NCI-H2227 (cell line): Measurements from ENCODE around the gene COL18A1.
"Not testable (repeated sequence)": the region's sequence is repeated elsewhere in the genome, so short reads cannot be mapped to it uniquely, and the experiment has no call there.

Experiments used
- DNase-seq: peaks from one replicate; lab custom pipeline; 2025; ENCODE audit not compliant: unreplicated experiment; lab: John Stamatoyannopoulos, UW

The COL18A1 gene

DNA sequence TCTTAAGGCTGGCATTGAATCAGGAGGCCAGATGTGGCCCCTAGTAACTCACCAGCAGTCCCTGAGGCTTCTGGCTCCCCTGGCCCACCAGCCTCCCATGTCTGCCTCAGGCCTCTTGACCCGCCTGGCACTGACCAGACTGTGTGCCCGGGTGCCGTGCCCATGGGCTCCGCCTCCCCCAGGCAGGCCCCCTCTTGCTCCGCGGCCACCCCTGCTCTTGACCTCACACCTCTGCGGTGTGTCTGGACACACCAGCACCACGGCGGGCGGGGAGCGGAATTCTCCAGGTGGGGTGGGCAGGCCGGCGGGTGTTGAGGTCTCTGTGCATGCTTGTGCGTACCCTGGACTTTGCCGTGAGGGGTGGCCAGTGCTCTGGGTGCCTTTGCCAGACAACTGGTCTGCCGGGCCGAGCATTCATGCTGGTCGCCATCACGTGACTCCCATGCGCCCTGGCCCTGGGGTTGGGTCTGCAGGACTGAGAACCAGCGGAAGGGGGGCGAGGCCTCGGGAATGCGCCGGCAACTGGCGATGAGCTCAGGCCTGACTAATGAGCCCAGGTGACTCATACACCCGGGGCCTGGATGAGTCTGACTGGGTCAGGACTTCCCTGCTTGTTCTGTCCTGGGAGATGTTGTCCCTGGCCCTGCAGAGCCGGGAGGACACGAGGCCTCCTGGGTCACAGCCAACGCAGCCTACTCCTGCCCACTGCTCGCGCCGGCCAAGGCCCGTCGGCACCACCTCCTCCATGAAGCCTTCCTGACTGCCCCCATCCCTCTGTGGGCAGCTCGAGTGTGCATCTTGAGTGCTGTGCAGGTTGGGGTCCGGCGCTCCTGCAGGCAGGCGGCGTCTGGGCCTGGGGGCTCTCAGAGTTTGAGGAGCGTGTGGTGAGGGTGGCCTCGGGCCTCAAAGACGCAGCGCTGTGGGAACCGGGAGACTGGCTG lies 22.6 kb downstream of the COL18A1 start:
- DNase-seq: no peak

DNA sequence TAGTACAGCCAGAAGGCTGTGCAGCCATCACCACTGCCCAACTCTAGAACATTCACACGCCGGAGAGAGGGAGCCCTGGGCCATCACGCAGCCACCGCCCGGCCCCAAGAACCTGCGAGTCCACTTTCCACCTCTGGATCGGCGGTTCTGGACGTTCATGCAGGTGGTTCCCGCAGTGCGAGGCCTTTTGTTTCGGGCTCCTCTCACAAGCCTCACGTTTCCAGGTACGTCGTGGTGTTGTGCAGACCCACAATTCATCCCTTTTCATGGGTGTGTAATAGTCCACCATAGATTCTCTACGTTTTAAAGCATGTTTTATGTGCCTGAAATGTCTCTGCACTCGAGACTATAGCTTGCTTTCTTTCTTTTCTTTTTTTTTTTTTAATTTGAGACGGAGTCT lies 23.6 kb downstream of the COL18A1 start:
- DNase-seq: no peak

DNA sequence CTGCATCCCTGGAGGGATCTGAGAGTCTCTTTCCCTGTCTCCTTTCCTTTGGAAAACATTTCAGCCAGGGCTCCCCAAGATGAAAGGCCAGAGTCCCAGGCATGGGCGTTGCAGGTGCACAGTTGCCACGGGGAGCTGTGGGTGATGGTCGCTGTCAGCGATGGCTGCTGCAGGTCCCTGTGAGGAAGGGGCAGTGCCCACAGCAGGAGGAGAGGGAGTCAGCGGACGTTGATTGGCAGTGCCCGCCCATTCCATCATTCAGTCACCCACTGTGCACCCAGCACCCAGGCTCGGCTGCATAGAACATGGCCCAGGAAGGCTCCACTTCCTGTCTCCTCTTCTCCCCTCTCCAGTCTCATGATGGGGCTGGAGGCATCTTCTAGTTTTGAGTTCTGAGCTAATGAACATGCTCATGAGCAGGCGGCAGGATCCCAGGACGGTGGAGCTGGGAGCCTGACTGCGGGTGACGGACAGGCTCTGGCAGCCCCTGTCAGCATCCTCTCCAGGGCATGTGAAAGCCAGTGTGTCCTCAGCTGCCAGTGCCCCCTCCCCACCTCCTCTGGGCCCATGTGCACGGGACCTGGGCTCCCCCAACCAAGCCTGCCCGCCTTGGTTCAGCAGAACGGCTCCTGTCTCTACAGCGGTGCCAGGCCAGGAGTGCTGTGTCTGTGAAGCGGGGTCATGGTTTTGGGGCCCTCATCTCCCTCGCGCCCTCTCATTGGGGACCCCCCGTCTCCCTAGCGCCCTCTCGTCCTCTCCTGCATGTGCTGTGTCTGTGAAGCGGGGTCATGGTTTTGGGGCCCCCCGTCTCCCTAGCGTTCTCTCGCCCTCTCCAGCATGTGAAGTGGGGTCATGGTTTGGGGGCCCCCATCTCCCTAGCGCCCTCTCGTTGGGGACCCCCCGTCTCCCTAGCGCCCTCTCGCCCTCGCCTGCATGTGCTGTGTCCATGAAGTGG lies 24.5 kb downstream of the COL18A1 start:
- no peak for DNase-seq

DNA sequence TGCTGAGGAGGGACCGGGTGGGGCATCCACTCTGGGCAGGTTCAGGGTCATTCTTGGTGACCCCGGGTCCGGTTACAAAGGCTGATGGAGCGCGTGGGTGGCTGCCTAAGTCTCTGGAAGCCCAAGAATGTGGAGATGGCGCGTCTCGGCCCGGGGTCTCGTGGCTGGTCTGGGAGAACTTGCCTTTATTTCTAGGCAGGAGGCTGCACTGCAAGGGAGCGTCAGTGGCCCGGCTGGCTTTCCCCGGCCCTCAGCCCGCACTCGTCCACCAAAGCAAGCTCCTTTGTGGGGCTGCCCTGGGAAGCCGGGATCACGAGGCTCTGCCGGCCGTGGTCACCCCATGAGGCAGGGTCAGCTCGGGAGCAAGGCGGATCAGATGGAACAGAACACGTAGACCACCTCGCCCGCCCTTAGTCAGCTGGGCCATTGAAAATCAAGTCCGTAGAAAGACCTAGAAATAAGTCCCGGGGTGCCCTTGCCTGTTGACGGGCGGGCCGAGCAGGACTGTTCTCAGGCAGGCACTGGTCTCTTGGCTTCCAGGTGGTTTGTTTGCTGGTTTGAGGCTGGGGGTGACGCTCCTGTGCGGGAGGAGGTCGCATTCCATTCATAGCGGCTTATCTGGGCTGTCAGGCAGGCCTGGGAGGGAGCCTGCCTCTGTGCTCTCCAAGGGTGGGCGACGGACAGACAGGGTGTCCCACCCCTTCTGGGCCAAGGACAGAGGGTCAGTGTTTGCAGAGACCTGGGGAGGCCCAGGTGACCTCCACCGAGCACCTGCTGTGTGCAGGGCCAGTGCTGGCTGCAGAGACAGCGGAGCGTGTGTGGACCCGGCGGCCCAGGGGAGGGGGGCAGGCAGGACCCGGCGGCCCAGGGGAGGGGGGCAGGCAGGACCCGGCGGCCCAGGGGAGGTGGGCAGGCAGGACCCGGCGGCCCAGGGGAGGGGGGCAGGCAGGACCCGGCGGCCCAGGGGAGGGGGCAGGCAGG lies 25.8 kb downstream of the COL18A1 start:
- DNase-seq: no peak

DNA sequence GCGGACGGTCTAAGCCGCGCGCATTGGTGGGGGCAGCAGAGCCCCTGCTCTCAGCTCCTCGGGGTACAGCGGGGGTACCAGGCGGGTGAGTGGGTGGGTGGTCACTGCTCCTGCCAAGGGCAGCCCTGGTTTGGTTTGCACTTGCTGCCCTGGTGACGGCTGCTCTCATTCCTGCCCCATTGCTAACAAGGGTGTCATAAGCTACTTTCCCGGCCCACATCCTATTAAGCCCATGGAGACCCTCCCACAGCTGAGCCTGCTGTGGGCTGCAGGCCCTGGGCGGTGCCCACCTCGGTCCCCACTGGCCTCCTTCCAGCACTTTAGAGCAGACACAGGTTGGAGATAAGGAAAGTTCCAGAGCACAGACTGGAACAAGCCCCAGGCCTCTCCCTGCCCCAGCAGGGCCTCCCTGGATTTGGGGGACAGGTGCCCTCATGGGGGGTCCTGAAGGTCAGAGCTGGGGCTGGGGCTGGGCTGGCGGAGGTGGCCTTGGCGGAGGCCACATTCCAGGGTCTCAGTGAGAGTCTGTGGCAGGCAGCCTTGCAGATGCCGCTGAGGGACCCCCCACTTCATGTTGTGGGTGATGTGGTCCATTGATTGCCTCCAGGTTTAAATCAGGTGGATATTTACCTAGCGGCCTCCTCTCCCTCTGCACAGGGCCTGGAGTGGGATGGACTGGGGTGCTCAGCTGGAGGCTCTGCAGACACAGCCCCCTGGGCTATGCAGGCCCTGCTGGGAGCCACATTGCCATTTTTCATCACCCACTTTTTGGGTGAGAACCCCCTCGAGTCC lies 27.0 kb downstream of the COL18A1 start:
- DNase-seq: no peak

DNA sequence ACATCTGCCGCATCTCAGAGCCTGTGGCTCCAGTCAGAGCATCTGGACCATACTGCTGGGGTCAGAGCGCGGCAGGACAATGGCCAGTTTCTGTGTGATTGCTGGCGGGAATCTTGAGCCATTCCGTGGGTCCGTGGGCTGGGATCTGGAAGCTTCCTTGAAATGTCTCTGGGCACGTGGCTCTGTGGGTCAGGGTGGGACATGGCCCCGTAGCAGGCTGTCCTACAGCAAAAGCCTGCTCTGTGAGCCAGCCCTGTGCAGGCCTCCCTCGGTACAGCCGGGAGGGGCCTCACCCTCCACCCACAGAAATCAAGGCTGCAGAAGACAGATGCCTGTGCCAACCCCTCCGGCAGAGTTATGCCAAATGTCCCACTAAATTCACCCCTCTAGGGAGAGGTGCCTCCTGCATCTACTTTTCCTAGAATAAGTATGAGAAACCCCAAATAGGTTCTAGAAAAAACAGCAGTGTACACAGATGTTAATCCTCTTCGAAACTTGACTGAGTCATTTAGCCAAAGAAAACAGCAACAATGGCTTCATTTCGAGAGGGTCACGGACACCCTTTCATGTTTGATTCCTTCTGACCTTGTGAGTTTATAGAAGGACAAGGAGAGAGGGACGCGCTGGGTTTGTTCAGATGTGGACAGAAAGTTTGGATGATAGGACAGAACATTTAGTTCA lies 27.8 kb downstream of the COL18A1 start:
- no peak for DNase-seq

DNA sequence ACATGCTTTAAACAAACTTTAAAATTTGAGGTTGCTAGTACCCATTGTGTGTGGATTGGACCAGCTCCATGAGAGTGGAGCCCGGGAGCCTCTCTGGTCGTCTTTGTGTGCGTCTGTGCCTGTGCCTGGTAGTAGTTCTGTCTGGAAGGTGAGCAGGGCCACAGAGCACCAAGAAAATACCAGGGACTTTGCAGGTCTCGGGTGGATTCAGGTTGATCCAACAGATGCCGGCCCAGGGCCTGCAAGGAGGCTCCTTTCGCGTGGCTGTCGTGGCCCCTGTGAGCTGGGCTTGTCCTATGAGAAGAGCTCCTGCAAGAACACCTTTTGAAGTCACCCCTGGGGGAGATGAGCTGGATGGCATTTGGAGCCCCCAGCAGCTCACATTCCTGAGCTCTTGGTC lies 28.3 kb downstream of the COL18A1 start:
- no peak for DNase-seq

DNA sequence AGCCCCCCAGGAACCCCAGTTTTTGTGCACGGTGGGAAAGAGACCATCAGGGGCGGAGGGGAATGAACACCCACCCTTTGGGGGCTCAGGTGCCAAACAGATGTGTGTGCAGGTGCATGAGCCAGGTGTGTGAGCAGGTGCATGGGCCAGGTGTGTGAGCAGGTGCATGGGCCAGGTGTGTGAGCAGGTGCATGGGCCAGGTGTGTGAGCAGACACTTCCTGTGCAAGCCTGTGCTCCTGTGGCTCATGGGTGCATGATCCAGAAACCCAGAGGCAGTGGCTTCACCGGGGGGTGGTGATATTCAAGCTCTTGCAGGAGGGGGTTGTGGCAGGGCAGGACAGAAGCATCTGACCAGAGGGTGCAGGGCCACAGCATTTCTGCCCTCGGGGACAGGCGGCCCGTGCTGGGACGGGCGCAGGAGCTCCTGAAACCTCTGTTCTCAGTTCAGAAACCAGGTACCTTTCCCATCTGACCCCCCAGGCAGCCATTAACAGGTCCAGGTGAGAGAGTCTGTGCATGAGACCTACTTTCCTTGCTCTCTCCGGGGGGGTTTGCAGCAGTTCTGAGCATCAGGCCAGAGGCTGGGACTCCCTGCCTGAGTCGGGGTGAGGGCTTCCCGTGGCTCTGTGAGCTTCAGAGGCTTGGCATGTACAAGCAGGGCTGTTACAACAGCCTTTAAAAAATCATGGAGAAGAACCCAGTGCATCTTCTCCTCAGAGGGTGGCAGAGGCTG lies 29.1 kb downstream of the COL18A1 start:
- DNase-seq: no peak

DNA sequence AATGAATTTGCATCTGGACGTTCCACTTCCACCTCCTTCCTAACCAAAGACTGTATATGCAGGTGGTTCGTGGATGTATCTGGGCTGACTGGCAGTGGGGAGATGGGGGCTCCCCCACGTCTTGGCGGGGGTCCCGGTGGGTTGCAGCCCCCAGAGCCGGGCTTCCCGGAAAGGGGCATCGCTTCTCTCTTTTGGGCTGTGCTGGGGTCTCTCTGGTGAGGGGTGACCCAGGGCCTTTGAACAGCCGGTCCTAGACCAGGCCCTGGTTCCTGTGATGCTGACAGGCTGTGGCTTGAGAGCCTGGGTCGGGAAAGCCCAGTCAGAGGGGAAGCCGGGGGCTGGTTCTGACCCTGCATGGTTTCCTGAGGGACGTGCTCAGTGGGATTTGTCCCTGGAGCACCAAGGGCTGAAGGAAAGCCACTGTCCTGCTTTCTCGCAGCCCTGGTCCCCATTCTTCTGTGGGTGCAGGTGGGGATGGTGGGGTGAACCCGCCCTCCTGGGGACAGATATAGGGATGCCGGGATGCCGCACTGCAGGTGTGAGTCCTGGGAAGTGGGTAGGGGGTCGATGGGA lies 29.8 kb downstream of the COL18A1 start:
- no peak for DNase-seq

DNA sequence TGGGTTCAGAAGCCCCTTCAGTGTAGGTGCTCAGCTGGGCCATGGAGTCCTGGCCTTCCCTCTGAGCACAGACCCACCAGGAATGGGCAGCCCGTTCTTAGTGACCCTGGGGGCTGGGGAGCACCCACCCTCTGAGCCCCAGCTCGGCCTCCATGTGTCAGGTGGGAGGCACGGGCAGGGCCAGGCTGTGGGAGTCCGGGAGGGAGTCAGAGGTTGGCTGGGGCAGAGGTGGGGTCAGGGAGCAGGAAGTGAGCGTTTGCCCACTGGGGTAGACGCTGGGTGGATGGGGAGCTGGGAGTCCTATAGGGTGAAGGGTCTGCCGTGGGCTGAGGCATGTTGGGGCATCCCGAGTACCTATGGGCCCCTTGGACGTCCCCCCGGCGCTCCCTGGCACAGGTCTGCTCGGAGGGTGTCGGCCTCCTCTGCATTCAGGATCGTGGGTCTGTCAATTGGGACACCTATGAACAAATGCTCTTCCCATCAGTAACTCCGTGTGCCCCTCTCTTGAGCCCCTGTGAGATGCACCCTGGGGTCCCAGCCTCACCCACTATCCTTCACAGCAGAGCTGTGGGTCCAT lies 30.5 kb downstream of the COL18A1 start:
- DNase-seq: no peak

DNA sequence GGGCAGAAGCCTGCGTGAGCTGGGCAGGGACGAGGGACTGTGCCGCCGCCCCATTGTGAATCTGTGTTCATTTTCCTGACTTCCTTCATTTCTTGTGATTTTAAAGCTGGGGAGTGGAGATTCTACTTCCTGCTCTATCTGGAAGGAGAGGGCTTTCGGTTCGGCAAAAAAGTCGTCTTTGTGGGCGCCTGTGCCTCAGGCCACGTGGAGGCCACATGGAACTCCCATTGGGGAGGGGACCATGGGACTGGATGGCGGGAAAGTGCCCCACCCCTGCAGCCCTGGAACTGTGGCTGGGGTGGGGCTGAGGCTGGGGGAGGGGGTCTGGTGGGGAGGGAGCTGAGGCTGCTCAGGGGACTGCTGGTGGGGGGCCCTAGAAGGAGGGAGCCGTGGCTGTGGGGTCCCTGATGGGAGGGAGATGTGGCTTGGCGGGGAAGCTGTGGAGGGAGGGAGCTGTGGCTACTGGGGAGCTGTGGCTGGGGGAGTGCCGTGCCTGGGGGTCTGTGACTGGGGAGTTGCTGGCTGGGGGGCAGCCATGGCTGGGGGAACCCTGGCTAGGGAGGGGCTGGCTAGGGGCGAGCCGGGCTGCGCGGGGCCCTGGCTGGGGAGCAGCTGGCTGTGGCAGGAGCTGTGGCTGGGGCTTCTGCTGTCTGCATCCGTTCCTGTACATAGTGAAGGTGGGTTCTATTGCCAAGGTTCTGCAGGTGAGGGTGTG lies 31.5 kb downstream of the COL18A1 start:
- DNase-seq: no peak

DNA sequence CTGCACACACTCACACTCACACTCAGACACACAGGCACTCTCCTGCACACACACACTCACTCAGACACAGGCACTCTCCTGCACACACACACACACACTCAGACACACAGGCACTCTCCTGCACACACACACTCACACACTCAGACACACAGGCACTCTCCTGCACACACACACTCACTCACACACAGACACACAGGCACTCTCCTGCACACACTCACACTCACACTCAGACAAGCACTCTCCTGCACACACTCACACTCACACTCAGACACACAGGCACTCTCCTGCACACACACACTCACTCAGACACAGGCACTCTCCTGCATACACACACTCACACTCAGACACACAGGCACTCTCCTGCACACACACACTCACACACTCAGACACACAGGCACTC lies 32.9 kb downstream of the COL18A1 start:
- not testable (repeated sequence) for DNase-seq

DNA sequence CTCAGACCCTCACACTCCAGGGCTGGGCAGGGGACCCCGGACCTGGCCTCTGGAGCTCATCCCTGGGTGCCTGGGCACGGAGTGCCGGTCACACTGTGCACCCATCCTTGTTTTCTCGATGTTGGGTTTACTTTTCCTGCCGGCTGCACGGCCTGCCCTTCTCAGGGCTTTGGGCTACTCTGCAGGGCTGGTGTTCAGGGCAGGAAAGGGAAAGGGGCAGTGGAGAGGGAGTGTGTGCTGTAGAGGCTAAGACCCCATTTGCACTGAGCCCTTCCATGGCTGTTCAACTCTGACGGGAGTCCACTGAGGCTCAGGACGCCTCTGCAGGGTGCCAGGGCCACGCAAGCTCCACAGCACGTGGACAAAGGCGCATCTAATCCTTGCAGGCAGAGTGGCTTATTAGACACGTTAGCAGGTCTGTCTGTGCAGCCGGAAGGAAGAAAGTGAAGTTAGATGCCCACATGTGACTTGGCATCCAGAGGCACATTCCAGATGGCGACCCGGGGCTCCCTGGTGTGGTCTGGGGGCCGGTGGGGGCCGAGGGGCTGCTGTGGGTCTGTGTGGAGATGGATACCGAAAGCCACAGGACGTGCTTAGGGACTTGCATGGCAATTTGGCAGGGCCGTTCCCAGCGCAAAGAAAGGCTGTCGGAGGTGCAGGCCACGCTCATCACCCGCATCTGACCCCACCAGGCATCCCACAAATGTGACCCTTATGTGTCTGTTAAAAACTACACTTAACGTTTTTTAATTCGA lies 33.6 kb downstream of the COL18A1 start:
- DNase-seq: no peak

DNA sequence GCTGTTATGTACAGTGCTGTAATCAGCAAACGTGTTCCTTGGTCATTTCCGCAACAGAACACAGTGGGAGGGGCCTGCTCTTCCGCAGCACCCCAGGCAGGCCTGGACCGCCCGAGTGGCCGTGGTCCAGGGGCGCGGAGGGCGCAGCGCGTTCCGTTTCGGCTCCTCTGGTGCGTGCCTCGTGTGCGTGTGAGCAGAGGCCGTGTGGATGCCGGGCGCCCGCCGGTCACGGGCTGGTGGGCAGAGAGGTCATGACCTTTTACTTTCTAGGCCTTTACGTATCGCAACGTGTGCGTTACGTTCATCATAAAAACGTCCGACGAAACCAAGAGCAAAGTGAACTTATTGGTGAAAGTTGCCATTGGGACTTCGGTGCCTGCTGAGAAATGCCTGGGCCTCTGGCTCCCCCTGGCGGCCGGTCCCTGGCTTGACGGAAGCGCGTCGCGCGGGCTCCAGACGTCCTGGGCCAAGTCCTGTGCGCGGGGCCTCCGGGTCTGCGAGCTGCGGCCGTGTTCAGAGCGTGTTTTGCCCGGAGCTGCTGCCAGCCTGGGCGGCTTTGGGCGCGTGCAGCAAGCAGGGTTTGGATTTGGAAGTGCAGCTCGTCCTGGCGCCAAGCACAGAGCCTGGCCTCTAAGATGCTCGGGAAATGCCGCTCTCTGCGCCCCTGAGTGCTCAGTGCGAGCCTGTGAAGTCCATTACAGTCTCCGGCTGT lies 34.4 kb downstream of the COL18A1 start:
- peak; percentile 67 for DNase-seq

DNA sequence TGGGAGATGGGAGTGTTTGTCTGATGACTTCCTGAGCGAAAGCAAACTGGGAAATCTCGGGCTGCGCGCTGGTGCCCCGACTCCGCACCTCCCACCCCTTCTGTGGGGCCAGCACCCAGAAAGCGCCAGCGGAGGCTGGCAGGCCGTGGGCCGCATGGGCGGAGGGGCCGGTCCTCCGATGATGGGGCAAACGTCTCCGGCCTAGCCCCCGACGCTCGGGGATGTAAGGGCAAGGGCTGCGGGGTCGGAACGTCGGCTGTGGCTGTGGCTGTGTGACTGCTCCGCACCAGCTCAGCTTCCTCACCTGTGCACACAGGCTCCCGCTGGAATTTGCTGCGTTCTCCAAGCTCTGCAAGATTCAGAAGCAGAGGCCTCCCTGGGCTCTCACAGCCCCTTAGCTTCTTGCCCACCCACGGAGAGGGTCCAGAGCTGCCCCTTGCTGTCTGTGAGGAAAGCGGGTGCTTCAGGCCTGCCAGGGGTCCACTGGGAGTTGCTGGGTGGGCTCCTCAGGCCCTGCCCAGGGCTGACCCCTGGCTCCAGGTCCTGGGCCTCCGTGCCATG lies 35.0 kb downstream of the COL18A1 start:
- no peak for DNase-seq
